Prostate gland (tissue), 2 donors: ENCODE data around the gene CFAP97. TPM values are rescaled to one million over a fixed set of nuclear protein-coding genes. Genes with fewer than 3 reads are reported as not detected.
"Not testable (repeated sequence)": the region's sequence is repeated elsewhere in the genome, so short reads cannot be mapped to it uniquely, and the experiment has no call there.

Source experiments
- DNase-seq: peaks from one replicate; pipeline ENCODE4 v3.0.0-alpha.2; 2019; ENCODE audit warnings: low spot score
- H3K27ac ChIP-seq, 2 donors: fragments of 200-600 bp; sonication (generic); 2 replicates each; pipeline ENCODE4 v1.5.1; 2017 to 2019
- H3K27me3 ChIP-seq: fragments of 200-600 bp; sonication (generic); replicated peaks from 2 replicates; pipeline ENCODE4 v1.5.1; 2019; ENCODE audit not compliant: insufficient read depth
- H3K36me3 ChIP-seq, 2 donors: fragments of 200-600 bp; sonication (generic); 1 replicate in 1 of 2; 2 replicates in 1 of 2; pipeline versions ENCODE4 v1.5.1 to v1.8.1; 2017 to 2019
- H3K4me1 ChIP-seq: fragments of 200-600 bp; sonication (generic); replicated peaks from 2 replicates; pipeline ENCODE4 v1.5.1; 2019
- H3K4me3 ChIP-seq, 2 donors: fragments of 200-600 bp; sonication (generic); 2 replicates each; pipeline ENCODE4 v1.5.1; 2017 to 2019
- H3K9me3 ChIP-seq: fragments of 200-600 bp; sonication (generic); 2 replicates; pipeline ENCODE4 v1.5.1; 2017
- POLR2A ChIP-seq: fragments of 450-650 bp; IDR thresholded peaks from one replicate; pipeline ENCODE4 v1.6.1; 2016; ENCODE audit warnings: antibody characterized with exemption, mild to moderate bottlenecking
- POLR2AphosphoS5 ChIP-seq: sonication (generic); formaldehyde crosslinking; IDR thresholded peaks from one replicate; pipeline ENCODE4 v1.6.1; 2017; ENCODE audit warnings: antibody characterized with exemption
- WGBS: methylation state at CpG from one replicate; pipeline ENCODE4 v1.1.5; 2018; 5-methylcytosine and 5-hydroxymethylcytosine counted together
- intact Hi-C: fragments of 100-400 bp; cut with DNase I; formaldehyde crosslinking; loops from one replicate; pipeline ENCODE4 v1.14.2; 2022
- total RNA-seq, 2 donors: library from RNA; depleted of rRNA; stranded (reverse); fragments of >200 nt; gene quantifications; one replicate each; pipeline ENCODE4 v1.1.0, GENCODE V29; 2016
- TF ChIP-seq, protein P1 (sequence below), 4 experiments: fragments of 200-600 bp in 2 of 4; fragments of 450-650 bp in 2 of 4; sonication (generic) in 2 of 4; IDR thresholded peaks; 1 replicate in 3 of 4; 2 replicates in 1 of 4; pipeline ENCODE4 v1.5.1; 2016 to 2019; ENCODE audit warnings: antibody characterized with exemption in 4 of 4, mild to moderate bottlenecking in 2 of 4, moderate library complexity in 2 of 4

Gene CFAP97
- total RNA-seq, 2 donors from 2014 or later, result 28.9 to 35.2 TPM

DNA sequence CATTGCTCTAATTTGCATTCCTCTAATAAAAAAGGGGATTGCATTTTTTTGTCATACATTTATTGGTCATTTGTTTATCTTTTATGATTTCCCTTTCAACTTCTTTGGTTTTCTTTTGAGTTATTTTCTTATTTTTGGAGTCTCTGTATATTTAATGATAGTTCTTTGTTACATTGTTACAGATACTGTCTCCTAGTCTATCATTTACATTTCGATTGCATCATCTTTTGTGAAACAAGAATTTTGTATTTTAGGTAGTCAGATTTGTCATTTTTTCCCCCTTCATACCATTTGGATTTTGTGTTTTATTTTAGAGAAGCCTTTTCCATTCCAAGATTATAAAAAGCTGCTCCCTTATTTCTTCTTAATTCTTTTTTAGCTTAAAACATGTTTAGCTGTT, 42.7 kb upstream of the CFAP97 start:
- Histone ChIP-seq H3K4me1 (peaks cover 2% of the 10 kb centered on the region), H3K9me3 (no peaks in the 10 kb centered on the region), H3K27me3 (no peaks in the 10 kb centered on the region), H3K36me3 (no peaks in the 10 kb centered on the region), H3K27ac (no peak overlapping the region), H3K4me3 (no peak overlapping the region)
- WGBS, result 95% methylated on average over 1 of the region's 1 CpG
- no peak for DNase-seq
- TF ChIP-seq, protein P1, sequence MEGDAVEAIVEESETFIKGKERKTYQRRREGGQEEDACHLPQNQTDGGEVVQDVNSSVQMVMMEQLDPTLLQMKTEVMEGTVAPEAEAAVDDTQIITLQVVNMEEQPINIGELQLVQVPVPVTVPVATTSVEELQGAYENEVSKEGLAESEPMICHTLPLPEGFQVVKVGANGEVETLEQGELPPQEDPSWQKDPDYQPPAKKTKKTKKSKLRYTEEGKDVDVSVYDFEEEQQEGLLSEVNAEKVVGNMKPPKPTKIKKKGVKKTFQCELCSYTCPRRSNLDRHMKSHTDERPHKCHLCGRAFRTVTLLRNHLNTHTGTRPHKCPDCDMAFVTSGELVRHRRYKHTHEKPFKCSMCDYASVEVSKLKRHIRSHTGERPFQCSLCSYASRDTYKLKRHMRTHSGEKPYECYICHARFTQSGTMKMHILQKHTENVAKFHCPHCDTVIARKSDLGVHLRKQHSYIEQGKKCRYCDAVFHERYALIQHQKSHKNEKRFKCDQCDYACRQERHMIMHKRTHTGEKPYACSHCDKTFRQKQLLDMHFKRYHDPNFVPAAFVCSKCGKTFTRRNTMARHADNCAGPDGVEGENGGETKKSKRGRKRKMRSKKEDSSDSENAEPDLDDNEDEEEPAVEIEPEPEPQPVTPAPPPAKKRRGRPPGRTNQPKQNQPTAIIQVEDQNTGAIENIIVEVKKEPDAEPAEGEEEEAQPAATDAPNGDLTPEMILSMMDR (IDR thresholded peaks at IDR 0.05), result no peak
- no peak for TF ChIP-seq POLR2AphosphoS5
- no peak for TF ChIP-seq POLR2A
- intact Hi-C loops, result no loop called here

DNA sequence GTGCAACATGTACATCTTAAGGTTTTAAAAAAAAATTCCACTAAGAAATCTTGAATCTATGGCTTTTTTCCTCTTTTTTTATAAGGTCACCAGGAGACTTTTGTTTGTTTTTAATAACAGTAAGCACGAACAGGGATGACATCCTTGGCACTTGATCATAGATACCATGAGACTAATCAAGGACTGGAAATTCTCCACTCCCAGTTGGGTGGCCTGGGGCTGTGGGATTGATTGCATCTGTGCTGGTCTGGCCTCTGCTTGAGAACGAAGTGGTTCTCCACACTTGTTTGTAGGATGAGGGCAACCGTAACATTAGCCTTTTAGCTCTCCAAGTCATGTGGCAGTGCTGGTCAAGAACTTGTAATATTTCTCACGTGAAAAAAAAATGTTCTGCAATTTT, 41.0 kb upstream of the CFAP97 start:
- Histone ChIP-seq H3K4me1 (peaks cover 2% of the 10 kb centered on the region), H3K9me3 (no peaks in the 10 kb centered on the region), H3K36me3 (no peaks in the 10 kb centered on the region), H3K27ac (no peak overlapping the region), H3K4me3 (no peak overlapping the region), H3K27me3 (no peaks in the 10 kb centered on the region)
- 42% methylated on average over 4 of the region's 4 CpGs for WGBS
- TF ChIP-seq, protein P1 (IDR thresholded peaks at IDR 0.05), result no peak
- TF ChIP-seq POLR2A (no peak), POLR2AphosphoS5 (no peak)
- intact Hi-C loops, result no loop called here
- no peak for DNase-seq

- no peaks in the 10 kb centered on the region for H3K9me3 ChIP-seq
- no peaks in the 10 kb centered on the region for H3K36me3 ChIP-seq
- intact Hi-C loops, result no loop called here
- DNase-seq, result no peak
- no peaks in the 10 kb centered on the region for H3K27me3 ChIP-seq
- H3K27ac ChIP-seq, result no peak overlapping the region
- 84% methylated on average over 4 of the region's 4 CpGs for WGBS
- H3K4me3 ChIP-seq, result no peak overlapping the region
- H3K4me1 ChIP-seq, result peaks cover 2% of the 10 kb centered on the region
- TF ChIP-seq, protein P1 (IDR thresholded peaks at IDR 0.05), result no peak
- no peak for TF ChIP-seq POLR2A
- no peak for TF ChIP-seq POLR2AphosphoS5
Observed at GRCh38 chr4:185243879-185244278, 40.1 kb upstream of the CFAP97 start.

DNA sequence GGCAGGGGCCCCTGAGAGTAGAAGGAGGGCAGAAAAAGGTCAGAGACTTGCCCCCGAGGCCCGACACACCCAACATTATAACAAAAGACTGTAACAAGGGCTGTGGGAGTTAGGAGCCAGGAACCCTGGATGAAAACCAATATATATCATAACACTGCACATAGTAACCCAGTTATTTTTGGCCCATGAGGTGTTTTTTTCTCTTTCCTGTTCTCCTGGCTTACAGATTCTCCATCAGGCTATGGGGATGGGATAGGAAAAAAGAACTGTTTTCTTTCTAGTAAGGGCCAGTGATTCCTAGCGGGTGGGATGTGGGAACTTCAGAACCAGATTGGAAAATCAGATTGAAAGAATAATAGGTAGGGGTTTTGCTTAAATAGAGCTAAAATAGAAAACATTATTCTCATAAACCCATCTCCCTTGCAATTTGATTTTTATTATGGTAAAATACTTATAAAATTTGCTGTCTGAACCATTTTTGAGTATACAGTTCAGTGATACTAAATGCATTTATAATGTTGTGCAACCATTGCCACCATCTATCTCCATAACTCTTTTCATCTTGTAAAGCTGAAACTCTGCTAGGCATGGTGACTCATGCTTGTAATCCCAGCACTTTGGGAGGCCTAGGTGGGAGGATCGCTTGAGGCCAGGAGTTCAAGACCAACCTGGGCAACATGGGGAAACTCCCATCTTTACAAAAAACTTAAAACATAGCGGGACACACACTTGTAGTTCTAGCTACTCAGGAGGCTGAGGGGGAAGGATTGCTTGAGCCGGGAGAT, 39.1 kb upstream of the CFAP97 start:
- intact Hi-C loops, result no loop called here
- no peak overlapping the region for H3K4me3 ChIP-seq
- peaks cover 2% of the 10 kb centered on the region for H3K4me1 ChIP-seq

GRCh38 chr4:185240486-185240885, 36.7 kb upstream of the CFAP97 start:
- DNase-seq, intact Hi-C loops, H3K4me1 ChIP-seq, H3K36me3 ChIP-seq, H3K4me3 ChIP-seq, H3K9me3 ChIP-seq, H3K27me3 ChIP-seq, H3K27ac ChIP-seq: not testable (repeated sequence)
- WGBS, result no CpG with 5 or more reads among the region's 32 CpGs

More for the DNA sequence above, 39.1 kb upstream of the CFAP97 start:
- H3K36me3 ChIP-seq, result no peaks in the 10 kb centered on the region
- no peaks in the 10 kb centered on the region for H3K27me3 ChIP-seq
- TF ChIP-seq POLR2A (no peak), POLR2AphosphoS5 (no peak)
- TF ChIP-seq, protein P1 (IDR thresholded peaks at IDR 0.05), result no peak
- 82% methylated on average over 6 of the region's 6 CpGs for WGBS
- H3K27ac ChIP-seq, result no peak overlapping the region
- H3K9me3 ChIP-seq, result no peaks in the 10 kb centered on the region
- no peak for DNase-seq
